ENCODE measurements around the gene PYROXD2. TPM values are rescaled to one million over a fixed set of nuclear protein-coding genes. Genes with fewer than 3 reads are reported as not detected.

Gene PYROXD2
- total and polyA plus RNA-seq, 2 of the 8 experiments (the other 6 are each of a cell fraction or from before 2014, with no cell fraction given) = 3.2 to 5.4 TPM

DNA sequence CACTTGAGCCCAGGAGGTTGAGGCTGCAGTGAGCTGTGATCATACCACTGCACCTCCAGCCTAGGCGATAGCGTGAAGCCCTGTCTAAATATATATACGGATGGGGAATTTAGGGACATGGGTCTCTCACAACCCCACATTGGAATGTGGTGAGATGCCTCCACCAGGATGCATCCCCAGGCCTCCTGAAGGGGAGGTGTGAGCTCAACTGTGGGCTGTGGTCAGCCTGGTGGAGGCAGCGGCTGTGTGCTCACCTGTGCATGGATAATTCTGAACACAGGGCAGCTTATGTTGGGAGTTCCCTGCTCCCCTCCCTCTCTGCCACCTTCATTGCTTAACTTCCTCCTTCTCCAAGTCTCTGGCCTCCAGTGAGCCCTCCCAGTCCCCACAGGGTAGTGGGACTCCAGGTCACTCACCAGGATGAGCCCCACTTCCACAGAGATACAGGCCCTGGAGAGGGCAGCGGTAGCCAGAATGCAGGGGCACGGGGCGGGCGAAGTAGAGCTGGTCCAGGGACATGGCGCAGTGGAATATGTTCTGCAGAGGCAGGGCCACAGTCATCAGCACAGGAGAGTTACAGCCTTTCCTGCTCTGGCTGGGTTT lies 30.4 kb downstream of the PYROXD2 start:
- no peak overlapping the region for H2AFZ ChIP-seq (ENCODE audit: low read length)
- no peak overlapping the region for H2AK5ac ChIP-seq (ENCODE audit: low read depth, low read length)
- no peak overlapping the region for H4K5ac ChIP-seq (ENCODE audit: insufficient read length, low read depth, low read length)
- no peak overlapping the region for H3K4me3 ChIP-seq (ENCODE audit: extremely low read depth in 1 of 4, insufficient read depth in 2 of 4, low read depth in 3 of 4, low read length in 4 of 4)
- H3K9me3 ChIP-seq (ENCODE audit: insufficient read depth in 2 of 2, low read depth in 1 of 2, low read length in 1 of 2) = no peaks in the 10 kb centered on the region
- H4K20me1 ChIP-seq (replicated peaks in 1 of 2; ENCODE audit: control insufficient read depth in 1 of 2, insufficient read depth in 2 of 2, low read length in 2 of 2) = no peaks in the 10 kb centered on the region
- H3K23me2 ChIP-seq (ENCODE audit: low read depth, low read length) = no peaks in the 10 kb centered on the region
- no peak overlapping the region for H3K14ac ChIP-seq (ENCODE audit: insufficient read length)
- no peak overlapping the region for H2BK5ac ChIP-seq (ENCODE audit: low read depth, low read length)
- H4K8ac ChIP-seq (ENCODE audit: extremely low read depth, insufficient read depth, low read length) = peak overlapping the region; percentile 37; the same call in 1 of the 2 replicates
- H3K18ac ChIP-seq (ENCODE audit: extremely low read depth, low read length) = no peak overlapping the region
- no peak overlapping the region for H2BK15ac ChIP-seq (ENCODE audit: low read length)
- H2BK12ac ChIP-seq (ENCODE audit: low read depth, low read length) = no peak overlapping the region
- no peak overlapping the region for H3K23ac ChIP-seq (ENCODE audit: insufficient read length)
- H3K4me1 ChIP-seq (replicated peaks in 1 of 4; ENCODE audit: control insufficient read depth in 3 of 4, insufficient read depth in 4 of 4, low read length in 3 of 4) = peaks cover 2 to 6% (median 4%) of the 10 kb centered on the region in 4 experiments; a peak in 3 of 7 replicates
- no peak overlapping the region for H2BK120ac ChIP-seq (replicated peaks; ENCODE audit: low read depth, low read length)
- H3K4me2 ChIP-seq (ENCODE audit: insufficient read depth in 1 of 2, low read depth in 2 of 2, low read length in 2 of 2) = no peak overlapping the region
- no peak overlapping the region for H2BK20ac ChIP-seq (ENCODE audit: low read length)
- FAIRE-seq = no peak
- no peak overlapping the region for H3K9ac ChIP-seq (replicated peaks in 1 of 4; ENCODE audit: extremely low read depth in 1 of 4, low read depth in 3 of 4, low read length in 3 of 4)
- CTCF ChIA-PET (ENCODE audit: partially characterized antibody) = interaction anchor here (0.6 to 1.6 kb wide), 3 partner anchors 10 to 196 kb away, joined by 3 to 6 read pairs (median 4); no protein-coding TSS in a partner anchor
- H3K4ac ChIP-seq (replicated peaks; ENCODE audit: insufficient read length, low read depth, low read length) = no peak overlapping the region
- POLR2A ChIA-PET (ENCODE audit: partially characterized antibody) = interaction anchor here (1.0 kb wide), 1 partner anchor 23 kb away, joined by 3 read pairs; no protein-coding TSS in a partner anchor
- no peaks in the 10 kb centered on the region for H3K27me3 ChIP-seq (replicated peaks in 1 of 4; ENCODE audit: control insufficient read depth in 3 of 4, extremely low read depth in 1 of 4, insufficient read depth in 3 of 4, low read length in 3 of 4)
- no peaks in the 10 kb centered on the region for H3K79me2 ChIP-seq (ENCODE audit: control insufficient read depth in 1 of 2, insufficient read depth in 2 of 2, low read length in 2 of 2)
- H3K36me3 ChIP-seq (ENCODE audit: control insufficient read depth in 2 of 4, insufficient read depth in 4 of 4, low read length in 3 of 4) = no peaks in the 10 kb centered on the region
- no peaks in the 10 kb centered on the region for H3K79me1 ChIP-seq (ENCODE audit: low read depth, low read length)
- 98% methylated on average over 9 of the region's 9 CpGs; no CpG with 5 or more reads in 1 of the 2 experiments for WGBS, 2 experiments (ENCODE audit: extremely low coverage in 1 of 2, insufficient coverage in 1 of 2, insufficient read length in 1 of 2, insufficient replicate concordance in 2 of 2, low coverage in 1 of 2, low lambda C conversion rate in 2 of 2, missing lambda C conversion rate in 1 of 2)
- no peak overlapping the region for H3K56ac ChIP-seq (replicated peaks; ENCODE audit: insufficient read length, low read depth, low read length)
- no peak overlapping the region for H3K27ac ChIP-seq (ENCODE audit: low read depth, low read length)
- H4K91ac ChIP-seq (replicated peaks; ENCODE audit: insufficient read length, low read length) = no peak overlapping the region
- DNase-seq (ENCODE audit: low read depth in 1 of 2, low spot score in 2 of 2) = no peak
- no peak for TF ChIP-seq CREB1 (IDR thresholded peaks at IDR 0.05)
- TF ChIP-seq EZH2 (IDR thresholded peaks at IDR 0.05; ENCODE audit: low read depth, low read length, severe bottlenecking) = no peak
- TF ChIP-seq SRF (IDR thresholded peaks at IDR 0.05; ENCODE audit: low read depth, low read length) = no peak
- no peak for TF ChIP-seq MAFK (IDR thresholded peaks at IDR 0.05; ENCODE audit: low read depth, low read length)
- TF ChIP-seq, protein P1, sequence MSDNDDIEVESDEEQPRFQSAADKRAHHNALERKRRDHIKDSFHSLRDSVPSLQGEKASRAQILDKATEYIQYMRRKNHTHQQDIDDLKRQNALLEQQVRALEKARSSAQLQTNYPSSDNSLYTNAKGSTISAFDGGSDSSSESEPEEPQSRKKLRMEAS (IDR thresholded peaks at IDR 0.05) = no peak
- TF ChIP-seq, protein P2, sequence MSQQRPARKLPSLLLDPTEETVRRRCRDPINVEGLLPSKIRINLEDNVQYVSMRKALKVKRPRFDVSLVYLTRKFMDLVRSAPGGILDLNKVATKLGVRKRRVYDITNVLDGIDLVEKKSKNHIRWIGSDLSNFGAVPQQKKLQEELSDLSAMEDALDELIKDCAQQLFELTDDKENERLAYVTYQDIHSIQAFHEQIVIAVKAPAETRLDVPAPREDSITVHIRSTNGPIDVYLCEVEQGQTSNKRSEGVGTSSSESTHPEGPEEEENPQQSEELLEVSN (IDR thresholded peaks at IDR 0.05) = no peak
- no peak for TF ChIP-seq GTF2F1 (IDR thresholded peaks at IDR 0.05; ENCODE audit: borderline replicate concordance, low read depth, low read length)
- TF ChIP-seq ASH2L (IDR thresholded peaks at IDR 0.05; ENCODE audit: low read length) = no peak
- no peak for TF ChIP-seq PHF8 (conservative IDR thresholded peaks at IDR 0.05; ENCODE audit: low read depth, low read length)
- TF ChIP-seq EGR1 (IDR thresholded peaks at IDR 0.05; ENCODE audit: borderline replicate concordance, low read depth, low read length) = no peak
- TF ChIP-seq BRCA1 (IDR thresholded peaks at IDR 0.05; ENCODE audit: low read depth, low read length) = no peak
- TF ChIP-seq, protein P3, sequence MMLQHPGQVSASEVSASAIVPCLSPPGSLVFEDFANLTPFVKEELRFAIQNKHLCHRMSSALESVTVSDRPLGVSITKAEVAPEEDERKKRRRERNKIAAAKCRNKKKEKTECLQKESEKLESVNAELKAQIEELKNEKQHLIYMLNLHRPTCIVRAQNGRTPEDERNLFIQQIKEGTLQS (IDR thresholded peaks at IDR 0.05; ENCODE audit: insufficient read depth, low read depth, low read length) = no peak

Measured in H1 (cell line).